NT2/D1 (cell line): ENCODE measurements around the gene MORN5.
"Not testable (repeated sequence)": the region's sequence is repeated elsewhere in the genome, so short reads cannot be mapped to it uniquely, and the experiment has no call there.

Experiments
- DNase-seq: peaks from one replicate; pipeline ENCODE4 v3.0.0-alpha.2; 2011; ENCODE audit warnings: low read depth, low spot score
- H3K27me3 ChIP-seq: 2 replicates; pipeline ENCODE4 v1.6.0; 2011; ENCODE audit warnings: mild to moderate bottlenecking; ENCODE audit not compliant: insufficient read length, insufficient read depth
- H3K36me3 ChIP-seq: 2 replicates; pipeline ENCODE4 v1.6.1; 2011; ENCODE audit warnings: mild to moderate bottlenecking, low read length, mixed read lengths; ENCODE audit not compliant: insufficient read depth, insufficient read length
- H3K4me1 ChIP-seq: 2 replicates; pipeline ENCODE4 v1.5.1; 2011; ENCODE audit not compliant: insufficient read depth, insufficient read length
- H3K4me3 ChIP-seq: 2 replicates; pipeline ENCODE4 v1.5.1; 2011; ENCODE audit warnings: low read depth; ENCODE audit not compliant: insufficient read length
- H3K9ac ChIP-seq: 2 replicates; pipeline ENCODE4 v1.6.0; 2011; ENCODE audit warnings: low read depth; ENCODE audit not compliant: insufficient read length
- H3K9me3 ChIP-seq: 2 replicates; pipeline ENCODE4 v1.5.1; 2011; ENCODE audit warnings: mild to moderate bottlenecking, low read length; ENCODE audit not compliant: insufficient read depth
- SUZ12 ChIP-seq: IDR thresholded peaks from 2 replicates; pipeline ENCODE4 v1.6.1; 2011; ENCODE audit not compliant: insufficient read length, insufficient read depth; ENCODE audit errors: extremely low read depth
- YY1 ChIP-seq: IDR thresholded peaks from 2 replicates; pipeline ENCODE4 v1.6.1; 2011; ENCODE audit not compliant: insufficient read length, insufficient read depth
- ZNF274 ChIP-seq: IDR thresholded peaks from 2 replicates; pipeline ENCODE4 v1.6.1; 2011; ENCODE audit warnings: mild to moderate bottlenecking, low read depth, low read length

MORN5 gene

DNA sequence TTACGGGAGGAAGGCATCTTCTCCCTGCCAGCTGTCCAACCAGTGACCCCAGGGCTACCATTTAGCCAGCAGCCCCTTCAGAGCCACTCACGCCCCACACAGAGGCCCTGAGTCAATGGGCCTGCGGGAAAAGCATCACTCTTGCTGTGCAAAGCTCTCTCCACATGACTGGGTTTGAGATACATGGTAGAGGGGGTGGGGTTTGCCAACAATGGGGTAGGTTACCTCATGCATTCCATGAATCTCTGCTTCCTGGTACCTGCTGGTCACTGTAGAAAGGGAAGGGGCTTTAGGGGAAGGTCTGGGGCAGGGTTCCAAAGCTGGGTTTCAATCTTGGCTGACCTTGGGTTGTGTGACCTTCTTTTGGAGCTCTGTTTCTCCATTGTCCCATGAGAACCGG lies 43.7 kb upstream of the MORN5 start:
- Histone ChIP-seq H3K4me1 (peaks cover 25% of the 10 kb centered on the region), H3K9me3 (no peaks in the 10 kb centered on the region), H3K4me3 (no peak overlapping the region), H3K9ac (peak overlapping the region; percentile 13), H3K27me3 (no peaks in the 10 kb centered on the region), H3K36me3 (no peaks in the 10 kb centered on the region)
- DNase-seq, result peak; percentile 82
- TF ChIP-seq SUZ12 (no peak), ZNF274 (no peak), YY1 (no peak)

DNA sequence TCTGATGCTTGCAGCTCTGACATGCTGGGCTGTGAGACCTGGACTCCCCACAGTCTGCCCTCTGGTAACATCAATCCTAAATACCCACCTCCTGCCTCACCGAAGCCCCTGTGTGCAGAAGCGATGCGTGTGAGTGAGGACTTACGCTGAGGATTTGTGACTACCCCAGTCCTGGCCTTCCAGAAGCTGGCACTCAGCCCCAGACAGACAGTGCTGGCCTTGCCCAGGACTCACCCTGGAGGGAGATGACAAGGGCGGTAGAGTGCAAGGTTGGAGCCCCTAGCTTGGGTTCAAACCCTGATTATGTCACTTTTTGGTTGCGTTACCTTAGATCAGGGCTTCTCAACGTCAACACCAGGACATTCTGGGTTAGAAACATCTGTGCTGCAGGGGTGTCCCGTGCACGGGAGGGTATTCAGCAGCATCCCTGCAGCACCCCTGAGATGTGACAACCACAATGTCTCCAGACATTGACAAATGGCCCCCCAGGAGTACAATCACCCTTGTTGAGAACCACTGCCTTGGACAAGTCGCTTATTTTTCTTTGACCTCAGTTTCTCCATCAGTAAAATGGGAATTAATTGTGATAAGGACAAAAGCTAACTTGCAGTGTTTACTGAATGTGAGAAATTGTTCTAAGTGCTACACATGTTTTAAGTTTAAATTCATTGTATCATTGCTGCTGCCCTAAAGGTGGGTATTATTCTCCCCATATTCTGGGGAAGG lies 43.1 kb upstream of the MORN5 start:
- H3K36me3 ChIP-seq, result no peaks in the 10 kb centered on the region
- no peaks in the 10 kb centered on the region for H3K9me3 ChIP-seq
- peaks cover 25% of the 10 kb centered on the region for H3K4me1 ChIP-seq
- H3K9ac ChIP-seq, result peak overlapping the region; percentile 7
- no peak overlapping the region for H3K4me3 ChIP-seq
- no peaks in the 10 kb centered on the region for H3K27me3 ChIP-seq
- TF ChIP-seq YY1, result no peak
- TF ChIP-seq SUZ12, result no peak
- TF ChIP-seq ZNF274, result no peak
- no peak for DNase-seq

DNA sequence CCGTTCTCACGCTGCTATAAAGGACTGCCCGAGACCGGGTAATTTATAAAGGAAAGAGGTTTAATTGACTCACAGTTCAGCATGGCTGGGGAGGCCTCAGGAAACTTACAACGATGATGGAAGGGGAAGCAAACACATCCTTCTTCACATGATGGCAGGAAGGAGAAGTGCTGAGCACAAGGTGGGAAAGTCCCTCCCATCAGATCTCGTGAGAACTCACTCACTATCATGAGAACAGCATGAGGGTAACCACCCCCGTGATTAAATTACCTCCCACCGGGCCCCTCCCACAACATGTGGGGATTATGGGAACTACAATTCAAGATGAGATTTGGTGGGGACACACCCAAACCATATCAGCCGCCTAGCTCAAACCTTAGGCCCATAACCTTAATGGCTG lies 42.5 kb upstream of the MORN5 start:
- H3K4me3 ChIP-seq, H3K36me3 ChIP-seq, DNase-seq, H3K9ac ChIP-seq, H3K27me3 ChIP-seq, H3K9me3 ChIP-seq: not testable (repeated sequence)
- H3K4me1 ChIP-seq, result peaks cover 27% of the 10 kb centered on the region

DNA sequence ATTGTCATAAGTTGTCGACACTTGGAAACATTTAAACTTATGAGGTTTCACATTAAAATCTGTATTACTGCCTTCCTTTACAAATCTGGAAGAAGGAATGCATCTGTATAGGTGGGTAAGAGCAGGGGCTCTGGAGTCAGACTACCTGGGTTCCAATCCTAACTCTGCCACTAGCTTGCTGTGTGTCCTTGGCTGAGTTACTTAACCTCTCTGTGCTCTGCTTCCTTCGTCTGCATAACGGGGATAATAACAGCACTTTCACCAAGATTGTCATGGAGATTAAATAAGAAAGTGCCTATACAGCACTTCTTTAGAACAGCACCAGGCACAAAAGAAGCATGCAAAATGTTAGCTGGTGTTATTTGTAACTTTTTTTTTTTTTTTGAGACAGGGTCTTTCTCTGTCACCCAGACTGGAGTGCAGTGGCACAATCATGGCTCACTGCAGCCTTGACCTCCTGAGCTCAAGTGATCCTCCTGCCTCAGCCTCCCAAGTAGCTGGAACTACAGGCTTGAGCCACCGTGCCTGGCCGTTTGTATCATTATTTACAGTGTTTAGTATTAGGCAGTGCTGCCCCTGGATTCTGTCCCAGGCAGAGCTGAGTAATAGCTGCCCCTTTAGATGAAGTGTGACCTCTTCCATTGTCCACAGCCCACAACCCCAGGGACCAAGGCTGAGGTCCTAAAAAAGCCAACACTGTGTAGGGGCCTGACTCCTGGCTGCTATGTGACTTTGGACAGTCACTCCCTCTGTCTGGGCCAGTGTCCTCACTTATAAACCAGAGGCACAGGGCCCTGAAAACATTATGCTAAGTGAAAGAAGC lies 41.2 kb upstream of the MORN5 start:
- DNase-seq, result no peak
- no peaks in the 10 kb centered on the region for H3K36me3 ChIP-seq
- no peaks in the 10 kb centered on the region for H3K9me3 ChIP-seq
- TF ChIP-seq SUZ12 (no peak), YY1 (no peak), ZNF274 (no peak)
- H3K9ac ChIP-seq, result no peak overlapping the region
- peaks cover 32% of the 10 kb centered on the region for H3K4me1 ChIP-seq
- H3K4me3 ChIP-seq, result no peak overlapping the region
- H3K27me3 ChIP-seq, result no peaks in the 10 kb centered on the region

DNA sequence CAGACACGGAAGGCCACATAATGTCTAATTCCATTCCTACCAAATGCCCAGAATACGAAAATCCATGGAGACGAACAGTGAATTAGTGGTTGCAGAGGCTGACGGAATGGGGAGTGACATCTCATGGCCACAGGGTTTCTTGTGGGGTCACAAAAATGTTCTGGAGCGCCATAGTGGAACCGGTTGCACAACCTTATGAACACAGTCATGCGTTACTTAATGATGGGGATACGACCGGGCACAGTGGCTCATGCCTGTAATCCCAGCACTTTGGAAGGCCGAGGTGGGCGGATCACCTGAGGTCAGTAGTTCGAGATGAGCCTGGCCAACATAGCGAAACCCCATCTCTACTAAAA lies 40.6 kb upstream of the MORN5 start:
- DNase-seq, result no peak
- Histone ChIP-seq H3K36me3 (no peaks in the 10 kb centered on the region), H3K27me3 (no peaks in the 10 kb centered on the region), H3K9me3 (no peaks in the 10 kb centered on the region), H3K9ac (no peak overlapping the region), H3K4me3 (no peak overlapping the region), H3K4me1 (peaks cover 30% of the 10 kb centered on the region)
- no peak for TF ChIP-seq ZNF274
- TF ChIP-seq SUZ12, result no peak
- TF ChIP-seq YY1, result no peak

DNA sequence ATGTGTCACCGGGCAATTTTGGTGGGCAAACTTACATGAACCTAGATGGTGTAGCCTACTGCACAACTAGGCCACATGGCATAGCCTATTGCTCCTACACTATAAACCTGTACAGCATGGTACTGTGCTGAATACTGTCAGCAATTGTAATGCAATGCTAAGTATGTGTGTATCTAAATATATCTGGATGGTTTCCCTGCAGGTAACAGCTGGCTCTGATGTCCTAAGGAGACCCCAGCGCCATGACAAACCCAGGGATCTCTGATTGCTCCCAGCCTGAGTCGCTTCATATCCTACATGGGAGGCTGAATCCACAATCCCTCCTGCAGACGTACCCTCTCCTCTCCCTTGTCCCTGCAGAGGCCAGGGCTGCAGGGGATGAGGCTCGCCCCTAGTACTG lies 40.0 kb upstream of the MORN5 start:
- no peaks in the 10 kb centered on the region for H3K9me3 ChIP-seq
- peaks cover 25% of the 10 kb centered on the region for H3K4me1 ChIP-seq
- DNase-seq, result no peak
- H3K36me3 ChIP-seq, result no peaks in the 10 kb centered on the region
- no peak overlapping the region for H3K4me3 ChIP-seq
- TF ChIP-seq YY1 (no peak), SUZ12 (no peak), ZNF274 (no peak)
- no peak overlapping the region for H3K9ac ChIP-seq
- no peaks in the 10 kb centered on the region for H3K27me3 ChIP-seq

DNA sequence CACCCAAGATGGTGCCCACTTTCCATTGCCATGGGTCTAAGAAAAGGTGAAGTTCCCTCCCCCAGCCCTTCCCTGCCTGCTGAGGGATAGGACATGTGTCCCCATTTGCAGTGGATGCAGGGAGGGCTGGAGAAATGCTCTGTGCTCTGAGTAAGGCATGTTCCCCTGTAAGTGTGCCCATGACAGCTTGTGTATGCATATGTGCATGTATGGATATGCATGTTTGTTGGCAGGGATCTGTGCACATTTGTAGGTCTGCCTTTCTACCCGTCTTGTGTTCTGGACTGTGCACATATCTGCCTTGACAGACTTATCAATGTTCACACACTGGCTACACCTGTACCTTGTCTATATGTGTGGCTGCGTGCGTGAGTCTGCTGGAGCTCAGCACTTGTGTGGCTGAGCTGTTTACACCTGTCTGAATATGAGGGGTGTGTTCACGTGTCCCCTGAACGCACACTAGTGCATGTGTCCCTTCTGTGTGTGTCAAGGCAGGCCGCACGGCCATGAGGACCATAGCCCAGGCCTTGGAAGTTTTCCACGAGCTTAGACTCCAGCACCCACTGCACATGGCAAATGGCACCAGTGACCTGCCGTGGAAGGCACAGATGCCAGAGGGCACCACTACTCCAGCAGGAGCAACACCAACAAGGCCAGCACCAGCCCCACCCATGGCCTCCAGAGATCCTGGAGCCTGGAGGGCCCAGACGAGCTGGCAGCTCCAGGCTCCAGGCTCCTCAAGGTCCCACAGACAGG lies 39.2 kb upstream of the MORN5 start:
- no peak for DNase-seq
- no peaks in the 10 kb centered on the region for H3K36me3 ChIP-seq
- TF ChIP-seq ZNF274 (no peak), SUZ12 (no peak), YY1 (no peak)
- H3K4me1 ChIP-seq, result peaks cover 20% of the 10 kb centered on the region
- H3K27me3 ChIP-seq, result peaks cover 4% of the 10 kb centered on the region
- no peak overlapping the region for H3K9ac ChIP-seq
- H3K9me3 ChIP-seq, result no peaks in the 10 kb centered on the region
- H3K4me3 ChIP-seq, result no peak overlapping the region
